GM12892 (cell line): ENCODE data around the gene ARID2.

Source experiments
- DNase-seq: peaks from one replicate; pipeline ENCODE4 v3.0.0; 2011; ENCODE audit not compliant: insufficient read length
- FAIRE-seq: peaks from 2 replicates; lab custom pipeline; 2011; peaks lifted over from hg19 to GRCh38; lab: Jason Lieb, UNC
- POLR2A ChIP-seq: IDR thresholded peaks from 2 replicates; pipeline ENCODE4 v1.6.1; 2011; ENCODE audit warnings: low read depth, low read length, control low read depth
- POLR2AphosphoS5 ChIP-seq: IDR thresholded peaks from 2 replicates; pipeline ENCODE4 v1.6.1; 2011; ENCODE audit warnings: low read depth, low read length, control low read depth
- TAF1 ChIP-seq: IDR thresholded peaks from 2 replicates; pipeline ENCODE4 v1.6.1; 2011; ENCODE audit warnings: low read depth, mild to moderate bottlenecking, control low read depth, low read length, borderline replicate concordance

The ARID2 gene

DNA sequence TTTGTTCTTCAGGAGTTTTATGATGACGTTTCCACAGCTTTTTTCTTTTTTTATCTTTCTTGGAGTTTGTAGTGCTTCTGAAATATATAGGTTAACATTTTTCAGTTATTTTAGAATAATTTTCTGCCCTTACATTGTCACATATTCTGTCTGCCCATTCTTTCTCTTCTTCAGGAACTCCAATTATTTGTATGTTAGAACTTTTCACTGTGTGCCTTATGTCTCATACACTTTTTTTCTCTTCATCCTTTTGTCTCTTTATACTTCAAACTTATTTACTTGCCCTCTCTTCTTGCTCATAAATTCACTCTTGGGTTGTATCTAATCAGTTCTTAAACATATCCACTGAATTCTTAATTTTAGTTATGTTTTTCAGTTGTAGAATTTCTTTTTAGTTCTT lies 105.3 kb downstream of the ARID2 start:
- FAIRE-seq, result no peak

DNA sequence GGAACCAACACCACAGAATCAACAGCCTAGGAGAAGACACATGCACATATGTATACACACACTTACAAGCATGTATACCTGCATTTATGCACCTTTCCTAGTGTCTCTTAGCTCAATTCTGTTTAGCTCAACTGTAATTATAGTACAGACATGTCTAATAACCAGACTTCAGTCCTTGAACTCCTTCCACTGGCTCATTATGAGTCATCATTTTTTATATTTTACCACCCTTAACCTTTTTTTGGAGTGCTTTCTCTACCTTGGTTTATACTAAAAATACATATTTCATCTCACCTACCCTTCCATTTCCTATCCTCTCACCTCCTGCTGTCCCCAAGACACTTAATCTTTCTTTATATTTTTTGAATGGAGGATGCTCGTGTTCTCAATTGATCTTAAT lies 110.4 kb downstream of the ARID2 start:
- FAIRE-seq (no peak), DNase-seq (no peak)
- no peak for TF ChIP-seq TAF1
- no peak for TF ChIP-seq POLR2A
- no peak for TF ChIP-seq POLR2AphosphoS5

More for the DNA sequence above, 105.3 kb downstream of the ARID2 start:
- DNase-seq, result no peak
- TF ChIP-seq TAF1 (no peak), POLR2AphosphoS5 (no peak), POLR2A (no peak)

DNA sequence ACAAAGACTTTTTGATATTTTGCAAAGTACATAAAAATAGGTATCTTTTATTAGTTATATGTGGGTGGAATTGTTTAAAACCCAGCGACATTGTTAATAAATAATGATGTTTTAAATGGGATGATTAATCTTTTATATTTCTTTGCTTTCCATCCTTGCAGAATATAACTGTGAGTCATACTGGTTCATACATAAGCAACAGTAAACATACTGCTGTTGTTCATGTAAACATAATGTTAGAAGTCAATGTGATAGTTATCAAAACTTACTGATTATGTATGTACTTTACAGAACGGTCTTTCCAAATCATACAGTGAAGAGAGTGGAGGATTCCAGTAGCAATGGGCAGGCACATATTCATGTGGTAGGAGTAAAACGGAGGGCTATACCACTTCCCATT lies 119.8 kb downstream of the ARID2 start:
- FAIRE-seq (no peak), DNase-seq (no peak)
- TF ChIP-seq POLR2AphosphoS5 (no peak), TAF1 (no peak), POLR2A (no peak)

DNA sequence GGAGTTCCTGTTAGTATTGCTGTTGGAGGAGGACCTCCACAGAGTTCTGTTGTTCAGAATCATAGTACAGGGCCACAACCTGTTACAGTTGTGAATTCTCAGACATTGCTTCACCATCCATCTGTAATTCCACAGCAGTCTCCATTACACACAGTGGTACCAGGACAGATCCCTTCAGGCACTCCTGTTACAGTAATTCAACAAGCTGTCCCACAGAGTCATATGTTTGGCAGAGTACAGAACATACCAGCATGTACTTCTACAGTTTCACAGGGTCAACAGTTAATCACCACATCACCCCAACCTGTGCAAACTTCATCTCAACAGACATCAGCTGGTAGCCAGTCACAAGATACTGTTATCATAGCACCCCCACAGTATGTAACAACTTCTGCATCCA lies 120.8 kb downstream of the ARID2 start:
- TF ChIP-seq POLR2A (no peak), TAF1 (no peak), POLR2AphosphoS5 (no peak)
- no peak for DNase-seq
- FAIRE-seq, result no peak

DNA sequence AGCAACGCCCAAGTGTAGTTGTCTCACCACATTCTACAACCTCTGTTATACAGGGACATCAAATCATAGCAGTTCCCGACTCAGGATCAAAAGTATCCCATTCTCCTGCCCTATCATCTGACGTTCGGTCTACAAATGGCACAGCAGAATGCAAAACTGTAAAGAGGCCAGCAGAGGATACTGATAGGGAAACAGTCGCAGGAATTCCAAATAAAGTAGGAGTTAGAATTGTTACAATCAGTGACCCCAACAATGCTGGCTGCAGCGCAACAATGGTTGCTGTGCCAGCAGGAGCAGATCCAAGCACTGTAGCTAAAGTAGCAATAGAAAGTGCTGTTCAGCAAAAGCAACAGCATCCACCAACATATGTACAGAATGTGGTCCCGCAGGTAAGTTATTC lies 123.0 kb downstream of the ARID2 start:
- no peak for TF ChIP-seq POLR2AphosphoS5
- TF ChIP-seq TAF1, result no peak
- no peak for TF ChIP-seq POLR2A
- DNase-seq, result no peak
- FAIRE-seq, result no peak

DNA sequence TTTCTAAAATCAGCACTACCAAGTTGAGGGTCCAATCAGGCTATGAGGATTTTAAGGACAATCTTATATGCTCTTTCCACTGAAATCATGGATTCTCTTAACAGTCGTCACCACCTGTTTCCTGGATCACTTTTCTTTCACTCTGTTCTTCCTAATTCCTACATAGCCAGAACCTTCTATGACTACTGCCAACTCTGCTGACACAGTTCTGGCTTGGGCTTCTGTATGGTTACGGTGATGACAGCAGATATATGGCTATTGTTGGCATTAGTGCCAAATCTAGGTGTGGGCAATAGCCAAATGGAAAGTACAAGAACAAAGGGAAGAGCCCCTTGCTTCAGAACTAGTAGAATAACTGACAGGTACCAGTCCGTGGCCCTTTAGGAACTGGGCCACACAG lies 124.0 kb downstream of the ARID2 start:
- FAIRE-seq, result no peak
- TF ChIP-seq POLR2A (no peak), TAF1 (no peak), POLR2AphosphoS5 (no peak)
- no peak for DNase-seq

DNA sequence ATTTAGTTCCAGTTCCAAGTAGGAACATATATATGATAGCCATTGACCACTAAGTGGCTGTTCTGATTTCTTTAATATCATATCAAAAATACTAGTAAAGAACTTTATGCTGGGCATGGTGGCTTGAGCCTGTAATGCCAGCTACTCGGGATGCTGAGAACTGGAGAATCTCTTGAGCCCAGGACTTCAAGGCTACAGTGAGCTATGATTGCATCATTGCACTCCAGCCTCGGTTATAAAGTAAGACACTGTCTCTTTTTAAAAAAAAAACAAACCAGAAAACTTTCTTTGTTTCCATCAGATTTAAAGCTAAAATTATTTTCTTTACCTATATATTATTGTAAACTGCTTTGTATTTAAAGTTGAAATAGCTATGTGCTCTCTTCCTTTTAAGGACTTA lies 133.8 kb downstream of the ARID2 start:
- DNase-seq (no peak), FAIRE-seq (no peak)
- no peak for TF ChIP-seq POLR2AphosphoS5
- TF ChIP-seq TAF1, result no peak
- no peak for TF ChIP-seq POLR2A

DNA sequence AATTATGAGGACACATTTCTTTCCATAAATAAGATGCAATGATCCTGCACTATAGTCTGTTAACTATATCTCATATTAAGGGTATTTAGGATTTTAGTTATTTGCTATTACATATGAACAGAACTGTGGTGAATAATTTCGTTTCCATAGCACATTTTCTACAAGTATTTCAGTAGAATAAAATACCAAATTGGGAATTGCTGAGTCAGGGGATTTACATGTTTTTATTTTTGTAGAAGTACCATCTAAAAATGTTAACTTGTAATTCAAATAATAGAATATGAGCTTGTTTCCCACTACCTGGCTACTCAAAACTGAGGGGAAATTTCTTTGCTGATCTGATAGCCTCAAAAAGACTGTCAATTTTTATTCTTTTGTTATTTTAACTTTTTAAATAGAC lies 136.8 kb downstream of the ARID2 start:
- FAIRE-seq (no peak), DNase-seq (no peak)
- TF ChIP-seq POLR2AphosphoS5 (no peak), TAF1 (no peak), POLR2A (no peak)

DNA sequence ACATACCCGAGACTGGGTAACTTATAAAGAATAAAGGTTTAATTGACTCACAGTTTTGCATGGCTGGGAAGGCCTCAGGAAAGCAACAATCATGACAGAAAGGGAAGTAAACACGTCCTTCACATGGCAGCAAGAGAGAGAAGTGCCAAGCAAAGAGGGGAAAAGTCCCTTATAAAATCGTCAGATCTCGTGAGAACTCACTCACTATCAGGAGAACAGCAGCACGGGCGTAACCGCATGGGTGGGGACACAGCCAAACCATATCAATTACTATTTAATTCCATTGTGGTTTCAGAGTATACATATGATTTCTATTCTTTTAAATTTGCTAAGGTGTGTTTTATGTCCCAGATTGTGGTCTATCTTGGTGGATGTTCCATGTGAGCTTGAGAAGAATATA lies 142.9 kb downstream of the ARID2 start:
- TF ChIP-seq POLR2AphosphoS5, result no peak
- no peak for TF ChIP-seq TAF1
- no peak for TF ChIP-seq POLR2A
- FAIRE-seq (no peak), DNase-seq (no peak)

DNA sequence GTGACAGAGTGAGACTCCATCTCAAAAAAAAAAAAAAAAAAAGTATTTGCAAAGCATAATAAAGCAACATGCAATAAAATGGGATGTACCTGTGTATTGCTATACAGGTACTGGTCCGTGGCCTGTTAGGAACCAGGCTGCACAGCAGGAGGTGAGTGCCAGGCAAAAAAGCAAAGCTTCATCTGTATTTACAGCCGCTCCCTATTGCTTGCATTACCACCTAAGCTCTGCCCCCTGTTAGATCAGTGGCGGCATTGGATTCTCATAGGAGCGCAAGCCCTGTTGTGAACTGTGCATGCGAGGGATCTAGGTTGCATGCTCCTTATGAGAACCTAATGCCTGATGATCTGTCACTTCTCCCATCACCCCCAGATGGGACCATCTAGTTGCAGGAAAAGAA lies 147.6 kb downstream of the ARID2 start:
- no peak for TF ChIP-seq POLR2AphosphoS5
- TF ChIP-seq TAF1, result no peak
- TF ChIP-seq POLR2A, result no peak
- FAIRE-seq (no peak), DNase-seq (no peak)

DNA sequence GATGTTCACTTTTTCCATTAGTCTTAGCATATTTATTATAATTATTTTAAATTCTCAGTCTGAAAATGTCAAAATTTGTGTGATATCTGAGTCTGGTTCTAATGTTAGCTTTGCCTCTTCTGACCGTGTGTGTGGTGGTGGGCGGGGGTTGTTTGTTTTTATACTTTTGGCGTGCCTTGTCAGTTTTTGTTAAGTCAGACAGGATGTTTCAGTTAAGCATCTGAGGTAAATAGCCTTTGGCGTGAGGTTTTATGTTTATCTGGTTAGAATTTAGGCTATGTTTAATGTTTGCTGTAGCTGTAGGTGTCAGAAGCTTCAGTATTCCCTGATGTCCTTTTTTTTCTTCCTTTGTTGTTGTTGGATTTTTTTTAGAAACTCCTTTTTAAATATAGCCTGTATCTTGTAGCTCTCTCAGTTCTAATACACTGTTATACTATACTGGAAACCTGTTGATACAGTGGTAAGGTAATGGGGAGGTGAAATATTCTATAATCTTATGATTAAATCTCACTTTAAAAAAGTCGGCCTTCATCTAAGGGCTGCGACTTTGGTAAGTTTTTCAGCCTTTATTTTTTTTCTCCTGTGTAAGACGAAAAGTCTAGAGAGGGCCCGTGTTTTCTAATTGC lies 149.2 kb downstream of the ARID2 start:
- FAIRE-seq, result no peak
- TF ChIP-seq POLR2A (no peak), POLR2AphosphoS5 (no peak), TAF1 (no peak)
- DNase-seq, result no peak

DNA sequence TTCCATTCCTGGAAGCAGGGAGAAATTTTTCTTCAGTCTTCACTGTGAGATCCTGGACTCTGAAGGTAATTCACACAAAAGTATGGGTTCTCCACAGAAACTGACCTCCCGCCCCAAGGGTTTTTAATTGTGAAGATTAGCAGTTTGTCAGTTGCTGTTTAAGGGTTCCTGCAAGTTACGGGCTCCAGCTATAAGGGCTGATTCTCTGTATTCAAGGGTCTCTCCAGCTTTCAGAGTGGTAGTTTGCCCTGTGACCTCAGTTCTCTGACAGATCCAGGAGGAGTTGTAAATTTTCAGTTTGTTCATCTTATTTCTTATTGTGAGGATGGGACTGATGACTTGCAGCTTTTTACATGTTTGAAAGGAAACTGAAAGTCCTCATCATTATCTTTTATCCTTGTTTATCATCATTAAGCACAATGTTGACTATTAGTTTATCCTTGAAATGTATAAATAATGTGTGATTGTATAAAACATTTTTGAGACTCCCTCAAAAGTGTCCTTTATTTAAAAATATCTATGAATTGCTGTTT lies 149.9 kb downstream of the ARID2 start:
- TF ChIP-seq POLR2A, result no peak
- TF ChIP-seq POLR2AphosphoS5, result no peak
- TF ChIP-seq TAF1, result no peak

DNA sequence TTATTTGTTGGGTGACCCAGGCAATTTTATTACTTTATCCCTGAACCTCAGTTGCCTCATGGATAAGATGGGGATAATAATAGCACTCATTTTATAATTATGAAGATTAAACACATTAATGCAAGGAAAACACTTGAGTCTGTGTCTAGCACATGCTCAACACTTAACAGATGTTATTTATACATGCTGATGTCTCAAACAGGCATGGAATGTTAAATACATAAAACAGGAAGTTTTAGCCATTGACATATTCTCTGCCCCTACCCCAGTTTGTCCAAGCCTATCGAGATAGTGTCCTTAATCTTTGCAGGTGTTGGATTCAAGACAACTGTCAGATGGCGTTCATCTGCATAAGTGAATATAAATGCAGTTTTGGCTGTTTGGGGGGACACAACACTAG lies 151.0 kb downstream of the ARID2 start:
- DNase-seq, result no peak
- TF ChIP-seq TAF1, result no peak
- TF ChIP-seq POLR2AphosphoS5, result no peak
- TF ChIP-seq POLR2A, result no peak
- no peak for FAIRE-seq

More for the DNA sequence above, 149.9 kb downstream of the ARID2 start:
- FAIRE-seq (no peak), DNase-seq (no peak)
